Neural progenitor cell (in vitro differentiated cells): Measurements from ENCODE around the gene CLDN34.

ENCODE experiments used
- CTCF ChIP-seq: fragments of 200-600 bp; sonication (generic); IDR thresholded peaks from 2 replicates; pipeline ENCODE4 v1.5.1; 2017; ENCODE audit warnings: antibody characterized with exemption, mild to moderate bottlenecking
- EZH2 ChIP-seq: fragments of 200-600 bp; sonication (generic); IDR thresholded peaks from 2 replicates; pipeline ENCODE4 v1.6.1; 2017; ENCODE audit warnings: antibody characterized with exemption, mild to moderate bottlenecking, moderate library complexity

GRCh38 chrX:9997524-9997923, 30.4 kb downstream of the CLDN34 start:
- no peak for TF ChIP-seq CTCF
- TF ChIP-seq EZH2, result no peak
